ENCODE data around the gene YY1.
"Not testable (repeated sequence)": the region's sequence is repeated elsewhere in the genome, so short reads cannot be mapped to it uniquely, and the experiment has no call there.

Gene YY1

DNA sequence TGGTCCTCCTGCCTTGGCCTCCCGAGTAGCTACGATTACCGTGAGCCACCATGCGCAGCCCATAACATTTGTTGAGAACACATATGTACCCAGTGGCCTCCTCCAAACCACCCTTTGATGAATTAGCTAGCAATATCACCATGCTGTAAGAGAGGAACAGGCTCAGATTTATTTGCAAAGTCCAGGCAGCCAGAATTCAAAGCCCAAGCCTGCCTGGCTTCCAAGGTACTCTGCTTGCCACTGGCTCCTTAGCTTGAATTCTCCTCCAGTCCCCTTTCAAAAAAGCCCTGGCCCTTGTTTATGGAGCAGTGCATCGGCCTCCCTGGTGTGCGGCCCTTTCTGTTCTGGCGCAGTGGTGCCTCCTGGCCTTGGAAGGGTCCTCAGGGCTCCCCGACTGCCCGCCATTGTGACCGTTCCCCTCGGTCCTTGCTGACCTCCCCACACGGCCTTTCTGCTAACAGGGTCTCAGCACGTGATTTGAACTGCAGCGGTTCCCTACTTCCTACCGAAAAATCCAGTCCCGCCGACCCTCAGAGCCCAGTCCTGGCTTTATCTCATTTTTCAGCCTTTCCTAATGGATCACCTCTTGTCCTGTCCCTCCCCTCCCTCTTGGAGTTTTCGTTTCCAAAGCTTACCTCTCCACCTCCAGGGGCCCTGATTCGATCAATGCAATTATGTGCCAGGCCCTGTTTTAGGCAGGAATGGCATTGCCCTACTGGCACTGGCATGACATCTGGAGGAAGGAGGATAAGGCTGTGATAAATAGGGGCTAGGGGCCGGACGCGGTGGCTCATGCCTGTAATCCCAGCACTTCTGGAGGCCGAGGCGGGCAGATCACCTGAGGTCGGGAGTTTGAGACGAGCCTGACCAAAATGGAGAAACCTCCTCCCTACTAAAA, 45.3 kb downstream of the YY1 start:
- DNase-seq (ENCODE audit: low spot score) = no peak

DNA sequence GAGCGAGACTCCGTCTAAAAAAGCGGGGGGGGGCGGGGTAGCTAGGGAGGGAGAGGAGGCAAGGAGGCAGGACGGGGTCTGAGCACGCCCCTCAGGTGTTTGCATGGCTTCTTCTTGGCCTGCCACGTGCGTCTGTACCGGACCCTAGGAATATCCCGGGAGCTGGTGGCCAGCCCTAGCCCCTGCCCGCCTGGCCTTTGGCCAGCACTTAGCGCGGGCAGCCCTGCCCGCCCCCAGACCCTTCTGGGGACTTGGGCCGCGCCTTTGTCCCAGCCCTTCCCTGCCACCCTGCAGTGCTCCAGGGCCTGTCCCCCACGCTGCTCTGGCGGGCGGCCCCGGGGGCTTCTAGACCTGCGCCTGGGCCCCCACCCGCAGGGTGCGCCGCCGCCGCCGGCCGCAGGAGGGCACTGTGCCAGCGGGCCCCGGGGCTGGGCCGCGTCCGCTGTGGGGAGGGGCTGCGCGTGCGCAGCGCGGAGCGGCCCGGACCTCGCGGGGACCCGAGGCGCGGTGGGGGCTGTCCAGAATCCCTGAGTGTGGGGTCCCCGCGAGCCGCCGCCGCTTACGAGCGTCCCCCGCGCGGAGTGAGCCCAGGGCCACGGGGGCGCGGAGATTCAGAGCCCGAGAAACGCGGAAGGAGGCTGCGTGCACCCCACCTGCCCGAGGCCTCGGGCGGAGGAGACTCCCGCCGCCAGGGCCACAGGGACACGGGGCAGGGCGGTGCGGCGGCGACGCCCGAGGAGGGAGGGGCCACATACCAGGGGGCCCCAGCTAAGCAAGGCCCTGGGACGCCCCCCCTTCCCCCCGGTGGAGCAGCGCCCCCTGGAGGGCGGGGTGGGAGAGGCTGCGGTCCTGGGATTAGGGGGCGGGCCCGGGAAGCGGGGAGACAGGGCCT, 46.3 kb downstream of the YY1 start:
- no peak for DNase-seq (ENCODE audit: low spot score)

DNA sequence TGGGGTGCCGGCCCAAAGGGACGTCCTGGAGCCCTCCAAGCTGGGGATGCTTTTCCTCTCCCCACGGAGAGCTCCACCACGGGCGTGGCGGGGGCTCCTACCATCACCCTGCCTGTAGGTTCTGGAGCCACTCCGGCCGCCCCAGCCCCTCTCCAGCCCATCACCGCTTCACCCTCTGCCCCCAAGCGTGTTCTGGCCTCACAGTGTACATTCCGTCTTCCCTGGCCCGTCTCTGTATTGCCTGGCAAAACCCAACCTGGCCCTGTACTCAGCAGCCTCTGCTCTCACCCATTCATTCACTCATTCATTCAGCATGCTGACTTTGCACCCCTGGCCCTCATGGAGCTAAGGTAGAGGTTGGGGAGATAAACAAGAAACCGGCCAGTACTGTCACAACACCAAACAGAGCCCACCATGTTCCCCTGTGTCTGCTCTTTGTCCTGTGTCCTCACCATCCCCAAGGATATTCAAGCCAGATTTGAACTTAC, 47.0 kb downstream of the YY1 start:
- no peak for DNase-seq (ENCODE audit: low spot score)

DNA sequence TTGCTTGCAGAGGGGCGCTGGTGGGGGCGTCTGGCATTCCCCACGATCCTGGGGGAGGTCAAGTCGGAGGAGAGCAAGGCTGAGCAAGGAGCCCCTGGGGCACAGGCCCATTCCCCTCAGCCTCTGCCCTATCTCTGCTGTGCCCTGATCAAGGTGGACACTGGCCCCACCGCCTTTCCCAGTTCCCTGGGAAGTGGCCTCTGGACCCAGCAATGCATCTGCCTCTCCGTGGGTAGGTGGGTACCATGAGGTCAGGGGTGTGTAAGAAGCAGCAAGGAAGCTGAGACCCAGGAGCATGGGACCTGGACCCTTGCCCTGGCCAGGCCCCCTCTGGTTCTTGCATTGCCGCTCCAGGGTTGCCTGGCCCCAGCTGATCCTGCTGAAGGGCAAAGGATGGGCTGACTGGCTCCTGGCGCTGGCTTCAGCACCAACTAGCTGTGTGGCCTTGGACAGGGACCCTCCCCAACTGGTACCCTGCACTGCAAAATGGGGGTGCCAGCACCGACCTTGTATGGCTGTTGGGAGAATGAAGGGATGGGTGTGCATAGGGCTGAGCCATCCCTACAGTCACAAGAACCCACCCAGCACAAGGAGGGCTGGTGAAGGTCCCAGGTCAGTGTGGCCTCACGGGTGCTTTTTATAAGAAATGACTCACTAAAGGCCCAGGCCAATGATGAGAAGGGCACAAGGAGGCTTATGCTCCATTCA, 47.7 kb downstream of the YY1 start:
- no peak for DNase-seq (ENCODE audit: low spot score)

DNA sequence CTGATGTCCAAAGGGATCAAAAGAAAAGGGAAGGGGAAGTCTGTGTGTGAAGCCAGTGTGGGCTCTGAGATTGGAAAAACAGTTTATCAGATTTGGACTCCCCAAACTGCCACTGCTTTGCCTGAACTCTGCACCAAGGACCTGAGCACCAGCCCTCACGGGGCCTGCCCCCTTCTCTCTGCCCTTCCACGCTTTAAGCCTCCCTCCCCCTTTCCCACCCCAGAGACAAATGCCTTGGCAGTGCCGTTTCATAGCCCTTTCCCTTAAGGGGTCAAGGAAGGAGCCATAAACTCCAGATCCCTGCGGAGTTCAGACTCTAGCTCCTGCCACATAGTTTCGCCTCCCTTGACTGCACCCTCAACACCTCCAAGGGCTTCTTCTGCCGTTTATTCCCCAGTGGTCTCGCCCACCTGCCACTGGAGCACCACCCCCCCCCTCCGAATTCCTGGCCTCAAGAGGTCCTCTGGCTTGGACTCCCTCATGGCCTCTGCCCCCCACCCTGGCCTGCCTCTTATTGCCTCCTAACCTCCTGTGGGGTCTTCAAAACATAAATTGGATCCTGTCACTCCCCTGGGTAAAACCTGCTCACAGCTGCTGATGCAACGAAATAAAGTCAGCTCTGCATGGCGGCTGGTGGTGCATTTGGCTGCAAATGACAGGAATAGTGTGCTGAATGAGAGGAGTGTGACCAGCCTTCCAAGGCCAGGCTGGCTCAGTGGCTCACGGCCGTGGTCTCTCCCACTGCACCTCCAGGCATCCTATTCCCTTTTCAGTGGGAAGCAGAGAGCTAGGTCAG, 48.5 kb downstream of the YY1 start:
- no peak for DNase-seq (ENCODE audit: low spot score)

DNA sequence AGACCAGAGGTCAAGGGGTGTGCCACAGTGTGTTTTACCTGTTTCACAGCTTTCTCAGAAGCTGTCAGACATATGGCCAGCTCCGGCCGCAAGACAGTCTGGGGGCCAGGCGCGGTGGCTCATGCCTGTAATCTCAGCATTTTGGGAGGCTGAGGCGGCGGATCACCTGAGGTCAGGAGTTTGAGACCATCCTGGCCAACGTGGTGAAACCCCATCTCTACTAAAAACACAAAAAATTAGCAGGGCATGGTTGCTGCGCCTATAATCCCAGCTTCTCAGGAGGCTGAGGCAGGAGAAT, 49.0 kb downstream of the YY1 start:
- not testable (repeated sequence) for DNase-seq (ENCODE audit: low spot score)

DNA sequence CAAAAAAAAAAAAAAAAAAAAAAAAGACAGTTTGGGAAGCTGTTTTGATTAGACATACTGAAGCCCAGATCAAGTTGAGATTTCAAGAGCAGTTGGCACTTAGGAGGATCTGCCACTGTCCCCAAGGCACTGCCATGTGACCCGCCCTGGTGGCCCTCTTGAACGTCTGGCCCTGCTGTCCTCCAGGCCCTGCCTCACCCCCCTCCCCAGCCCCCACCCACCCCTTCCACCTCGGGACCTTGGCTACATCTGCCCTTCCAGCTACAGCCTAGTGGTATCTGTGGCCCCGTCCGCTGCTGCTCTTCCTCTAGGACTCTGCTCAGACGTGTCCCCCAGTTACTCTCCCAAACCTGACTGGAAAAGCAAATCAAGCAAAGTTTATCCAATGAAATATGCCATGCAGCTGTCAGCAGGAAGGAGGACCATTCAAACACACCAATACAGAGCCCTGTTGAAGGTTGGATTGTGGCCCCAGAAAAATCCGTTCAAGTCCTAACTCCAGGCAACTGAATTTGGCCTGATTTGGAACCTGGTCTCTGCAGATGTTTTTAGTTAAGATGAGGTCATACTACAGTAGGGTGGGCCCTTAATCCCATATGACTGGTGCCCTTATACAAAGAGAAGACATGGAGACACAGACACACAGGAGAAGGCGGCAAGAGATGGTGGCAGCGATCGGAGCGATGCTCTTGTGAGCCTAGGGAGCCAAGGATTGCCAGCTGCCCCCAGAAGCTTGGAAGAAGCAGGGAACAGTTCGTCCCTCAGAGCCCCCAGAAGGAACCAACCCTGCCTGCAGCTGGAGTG, 49.6 kb downstream of the YY1 start:
- DNase-seq (ENCODE audit: low spot score) = no peak

DNA sequence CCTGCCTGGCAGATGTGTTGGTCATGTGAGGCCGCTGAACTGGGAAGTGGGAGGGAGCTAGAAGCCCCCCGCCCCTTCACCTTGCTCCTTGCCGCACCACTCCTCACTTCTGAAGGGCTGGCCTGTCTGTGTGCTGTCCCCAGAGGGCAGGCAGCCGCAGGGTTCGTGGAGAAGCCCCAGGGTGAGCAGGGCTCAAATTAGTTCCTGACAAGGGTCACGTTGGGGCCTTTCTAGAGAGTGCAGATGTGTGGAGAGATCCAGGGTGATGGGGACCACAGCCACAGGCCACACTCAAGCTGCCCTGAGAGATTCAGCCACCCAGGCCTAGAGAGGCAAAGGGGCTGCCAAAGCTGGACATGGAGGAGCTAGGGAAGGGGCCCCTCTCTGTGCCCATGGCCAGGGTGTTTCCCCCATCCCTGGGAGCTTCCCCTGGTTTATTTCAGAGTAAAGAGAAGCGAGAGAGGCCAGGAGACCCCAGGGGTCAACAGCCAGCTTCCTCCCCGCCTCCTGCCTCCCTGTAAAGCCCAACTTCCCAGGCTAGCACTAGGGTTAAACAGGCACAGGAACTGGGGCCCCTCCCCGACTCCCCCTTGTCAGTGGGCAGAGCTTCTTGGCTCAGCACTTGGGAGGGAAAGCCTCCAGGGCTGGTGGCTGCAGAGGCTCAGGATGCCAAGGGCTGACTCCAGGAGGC, 51.1 kb downstream of the YY1 start:
- DNase-seq (ENCODE audit: low spot score) = no peak

DNA sequence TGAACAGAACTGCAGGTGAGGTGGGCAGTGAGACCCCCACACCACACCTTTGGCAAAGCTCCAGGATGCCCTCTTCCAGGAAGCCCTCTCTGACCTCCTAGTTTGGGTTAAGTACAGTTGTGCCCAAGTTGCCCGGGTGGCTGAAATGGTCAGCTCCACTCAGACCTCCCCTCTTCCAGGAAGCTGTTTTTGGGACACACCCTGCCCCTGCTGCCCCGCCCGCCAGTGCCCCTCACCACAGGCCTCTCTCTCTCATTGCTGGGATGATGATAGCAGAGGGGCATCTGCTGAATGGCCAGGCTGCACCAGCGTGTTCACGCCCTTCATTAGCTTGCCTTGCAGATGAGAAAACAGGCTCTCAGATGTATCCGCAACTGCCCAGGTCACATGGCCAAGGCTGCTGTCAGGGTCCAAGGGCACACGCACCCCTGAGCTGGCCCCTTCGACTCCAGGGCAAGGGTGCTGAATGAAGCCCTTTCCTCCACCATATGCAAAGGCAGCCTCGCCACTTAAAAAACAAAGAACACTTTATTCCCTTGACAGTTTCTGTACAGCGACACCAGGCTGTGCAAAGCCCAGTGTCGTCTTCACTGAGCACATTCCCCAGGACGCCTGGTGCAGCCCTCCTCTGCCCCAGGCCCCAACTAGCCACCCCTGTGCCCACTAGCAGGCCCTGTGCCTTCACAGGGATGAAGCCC, 51.8 kb downstream of the YY1 start:
- DNase-seq (ENCODE audit: low spot score) = no peak

DNA sequence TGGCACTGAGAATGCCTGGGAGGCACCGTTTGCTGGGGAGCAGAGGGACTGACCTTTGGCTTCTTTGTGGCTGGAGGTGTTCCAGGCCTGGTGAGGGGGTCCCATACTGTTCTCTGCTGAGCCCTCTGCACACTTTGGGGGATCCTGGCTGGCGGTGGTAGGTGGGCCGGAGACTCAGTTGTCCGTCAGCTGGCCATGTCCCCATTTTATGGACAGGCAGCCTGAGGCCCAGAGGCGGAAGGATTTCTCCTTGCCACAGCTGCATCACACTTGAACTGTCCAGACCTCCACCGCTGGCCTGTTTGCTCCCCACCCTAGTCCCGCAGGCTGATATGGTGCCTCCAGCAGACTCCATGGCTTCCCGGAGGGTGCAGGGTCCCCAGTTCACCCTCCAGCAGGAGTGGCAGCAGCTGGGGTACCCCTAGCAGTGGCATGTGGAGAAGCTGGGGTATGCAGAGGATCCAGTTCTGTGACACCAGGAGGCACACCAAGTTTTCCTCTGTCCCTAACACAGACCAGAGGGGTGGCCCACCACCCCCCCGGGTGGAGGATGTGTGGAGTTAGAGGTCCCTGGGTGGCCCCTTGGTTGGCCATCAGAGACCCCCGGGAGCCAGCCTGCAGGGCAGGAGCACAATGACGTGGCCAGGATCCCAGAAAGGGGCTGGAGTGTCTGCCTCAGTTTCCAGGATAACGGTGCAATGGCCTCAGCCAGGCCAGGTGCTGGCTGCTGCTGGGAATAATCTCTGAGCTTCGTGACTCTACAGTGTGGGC, 52.5 kb downstream of the YY1 start:
- no peak for DNase-seq (ENCODE audit: low spot score)

DNA sequence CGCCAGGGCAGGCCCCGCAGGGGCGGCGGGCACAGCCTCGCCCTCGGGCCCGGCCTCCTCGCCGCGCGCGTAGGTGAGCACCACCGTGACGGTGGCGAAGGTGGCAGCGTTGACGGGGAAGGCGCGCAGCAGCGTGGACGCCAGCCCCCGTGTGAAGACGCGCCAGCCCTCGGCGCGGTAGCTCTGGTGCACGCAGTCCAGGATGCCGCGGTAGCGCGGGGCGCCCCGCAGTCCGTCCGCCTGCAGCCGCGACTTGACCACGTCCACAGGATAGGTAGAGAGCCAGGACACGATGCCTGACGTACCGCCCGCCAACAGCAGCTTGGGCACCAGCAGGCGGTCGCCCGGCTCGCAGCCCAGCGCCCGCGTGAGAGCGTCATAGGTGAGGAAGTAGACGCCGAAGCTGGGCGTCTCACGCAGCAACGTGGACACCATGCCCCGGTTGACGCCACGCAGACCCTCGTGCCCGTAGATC, 53.4 kb downstream of the YY1 start:
- DNase-seq (ENCODE audit: low spot score) = no peak

DNA sequence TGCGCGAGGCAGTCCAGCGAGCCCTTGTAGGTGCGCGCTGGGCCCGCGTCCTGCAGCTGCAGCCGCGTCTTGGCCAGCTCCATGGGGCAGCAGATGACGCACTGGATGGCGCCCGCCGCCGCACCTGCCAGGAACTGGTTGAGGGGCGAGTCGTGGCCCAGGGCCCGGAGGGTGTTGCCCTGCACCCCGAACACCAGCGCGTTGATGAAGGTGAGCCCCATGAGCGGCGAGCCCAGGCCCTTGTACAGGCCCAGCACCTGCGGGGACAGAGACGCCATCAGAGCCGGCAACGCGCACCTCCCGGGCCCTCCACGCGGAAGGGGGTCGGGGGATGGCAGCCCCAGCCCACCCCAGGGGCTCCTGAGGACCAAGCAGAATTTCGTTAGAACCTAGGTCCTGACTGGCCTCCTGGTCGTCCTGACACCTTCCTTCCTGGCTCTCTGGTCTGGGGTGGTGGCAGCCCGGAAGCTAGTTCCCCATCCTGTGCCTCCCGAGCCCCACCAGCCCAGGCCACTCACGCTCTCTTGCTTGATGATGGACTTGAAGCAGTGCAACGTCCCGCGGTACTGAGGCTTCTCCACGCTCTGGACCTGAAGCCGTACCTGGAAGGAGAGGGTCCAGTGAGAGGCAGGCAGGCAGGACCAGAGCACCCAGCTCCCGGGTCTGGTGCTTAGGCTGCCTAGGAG, 54.0 kb downstream of the YY1 start:
- no peak for DNase-seq (ENCODE audit: low spot score)

DNA sequence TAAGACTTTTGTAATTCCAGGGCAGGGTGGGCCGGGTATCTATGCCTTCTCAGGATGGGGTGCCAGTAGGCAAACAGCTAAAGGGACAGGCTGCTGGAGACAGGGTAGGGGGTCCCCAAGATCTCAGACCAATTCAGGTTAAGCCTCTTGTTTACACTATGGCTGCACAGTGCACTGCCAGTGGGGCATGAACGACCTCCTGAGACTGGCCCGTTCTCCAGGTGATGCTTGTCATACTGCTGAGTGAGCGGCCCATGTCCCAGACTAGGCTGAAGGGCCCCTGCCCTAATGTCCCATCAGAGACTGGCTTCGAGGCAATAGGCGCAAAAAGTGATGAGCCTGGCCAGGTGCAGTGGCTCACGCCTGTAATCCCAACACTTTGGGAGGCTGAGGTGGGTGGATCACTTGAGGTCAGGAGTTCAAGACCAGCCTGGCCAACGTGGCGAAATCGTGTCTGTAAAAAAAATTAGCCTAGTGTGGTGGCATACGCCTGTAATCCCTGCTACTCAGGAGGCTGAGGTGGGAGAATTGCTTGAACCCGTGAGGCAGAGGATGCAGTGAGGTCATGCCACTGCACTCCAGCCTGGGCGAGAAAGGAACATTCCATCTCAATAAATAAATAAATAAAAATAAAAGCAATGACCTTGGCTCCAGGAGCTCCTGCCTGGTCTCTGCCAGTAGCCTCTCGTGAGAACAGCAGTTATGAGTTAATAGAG, 54.7 kb downstream of the YY1 start:
- no peak for DNase-seq (ENCODE audit: low spot score)

DNA sequence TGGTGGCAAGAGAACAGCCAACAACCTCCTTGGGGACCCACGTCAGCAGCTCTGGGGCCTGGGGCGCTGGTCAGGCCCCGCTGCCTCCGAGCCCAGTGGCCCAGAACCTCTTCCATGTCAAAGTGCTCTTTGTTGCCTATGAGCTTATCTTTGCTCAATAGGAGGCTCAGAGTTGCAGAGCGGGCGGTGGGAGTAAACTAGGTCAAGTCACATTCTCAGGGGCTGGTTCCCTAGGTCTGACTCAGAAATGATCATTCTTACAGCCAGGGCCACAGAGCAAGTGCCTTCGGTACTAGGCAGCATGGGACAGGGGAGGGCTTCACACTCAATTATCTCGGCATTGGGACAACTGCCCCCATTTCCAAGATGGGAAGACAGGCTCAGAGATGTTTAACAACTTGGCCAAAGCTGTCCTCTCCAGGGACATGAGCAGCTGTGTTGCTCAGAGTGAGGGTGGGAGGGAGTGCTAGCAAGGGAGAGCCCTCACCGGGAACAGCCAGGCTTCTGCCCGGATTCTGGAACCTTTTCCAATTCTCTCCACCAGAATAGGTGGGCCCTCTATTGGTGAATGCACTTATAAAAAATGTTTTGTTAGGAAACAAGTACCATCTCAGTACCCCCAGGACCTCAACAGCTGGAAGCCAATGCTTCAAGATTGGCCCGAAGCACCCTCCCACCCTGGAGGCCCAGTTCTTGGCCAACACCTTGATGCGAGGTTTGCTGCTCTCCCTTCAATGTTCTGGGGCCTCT, 55.4 kb downstream of the YY1 start:
- no peak for DNase-seq (ENCODE audit: low spot score)

DNA sequence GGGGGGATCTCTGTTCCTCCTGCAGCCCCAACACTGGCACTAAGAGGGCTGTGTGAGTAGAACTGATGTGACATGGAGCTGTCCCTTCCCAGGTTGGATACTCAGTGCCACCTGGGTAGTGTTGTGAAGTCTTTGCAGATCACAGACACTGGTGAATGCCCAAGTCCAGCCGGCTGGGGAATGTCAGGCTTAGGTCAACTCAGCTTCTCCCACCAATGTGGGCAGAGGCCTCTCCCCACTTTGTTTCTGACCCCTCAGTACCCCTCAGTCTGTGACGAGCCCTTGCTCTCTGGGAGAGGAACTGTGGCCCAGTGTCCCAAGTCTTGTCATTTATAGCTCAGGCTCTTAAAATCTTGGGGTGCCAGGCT, 56.0 kb downstream of the YY1 start:
- DNase-seq (ENCODE audit: low spot score) = no peak

DNA sequence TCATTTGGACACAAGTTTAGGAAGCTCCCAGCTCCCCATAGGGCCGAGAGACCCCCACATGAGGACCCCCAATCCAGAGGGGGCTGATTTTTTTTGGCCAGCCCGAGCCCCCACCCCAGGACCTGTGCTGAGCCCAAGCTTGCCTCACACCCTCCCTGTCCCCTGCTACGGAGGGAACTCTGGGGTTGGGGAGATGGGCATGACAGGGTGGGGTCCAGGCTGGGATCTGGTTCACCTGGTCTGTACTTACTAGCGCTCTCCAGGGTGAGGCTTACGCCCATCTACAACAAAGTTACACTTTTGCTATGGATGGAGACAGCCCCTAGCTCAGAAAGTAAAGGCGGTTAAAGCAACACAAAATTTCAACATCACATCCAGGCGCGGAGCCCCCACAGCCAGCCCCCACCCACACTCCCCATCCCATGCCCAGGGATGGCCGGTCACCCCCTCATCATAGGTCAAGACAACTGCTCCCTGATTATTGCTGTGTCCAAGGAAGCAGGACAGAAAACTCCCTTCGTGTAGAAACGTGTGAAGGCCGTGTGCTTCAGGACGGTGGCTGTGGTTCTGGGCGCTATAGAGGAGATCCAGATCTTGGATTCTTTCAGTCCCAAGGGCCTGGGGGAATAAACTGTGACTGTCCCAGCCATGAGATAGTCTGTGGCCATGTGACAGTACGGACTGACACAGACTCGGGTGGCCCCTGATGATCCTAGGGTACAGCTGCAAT, 56.6 kb downstream of the YY1 start:
- no peak for DNase-seq (ENCODE audit: low spot score)
